Peyer's patch (tissue), 4 donors: ENCODE results near the gene CHST7. TPM values are rescaled to one million over a fixed set of nuclear protein-coding genes. Genes with fewer than 3 reads are reported as not detected.
A peak's percentile ranks its signal among the peaks of the same experiment; 100 is the strongest.

Experiments
- DNase-seq, 3 donors: peaks; one replicate each; pipeline ENCODE4 v3.0.0-alpha.2; 2017 to 2019
- H3K27ac ChIP-seq, 4 donors: fragments of 200-600 bp; sonication (generic); one replicate each; pipeline ENCODE4 v1.5.1; 2016 to 2019
- H3K27me3 ChIP-seq, 2 donors: fragments of 200-600 bp; sonication (generic); one replicate each; pipeline ENCODE4 v1.5.1; 2019
- H3K36me3 ChIP-seq, 3 donors: fragments of 200-600 bp; sonication (generic); one replicate each; pipeline ENCODE4 v1.5.1; 2016 to 2019
- H3K4me1 ChIP-seq, 4 donors: fragments of 200-600 bp; sonication (generic); one replicate each; pipeline ENCODE4 v1.5.1; 2016 to 2019
- H3K4me3 ChIP-seq, 4 donors: fragments of 200-600 bp; sonication (generic); 1 replicate in 3 of 4; 2 replicates in 1 of 4; pipeline ENCODE4 v1.5.1; 2016 to 2019; ENCODE audit warnings: mild to moderate bottlenecking in 1 of 4
- H3K9me3 ChIP-seq, 4 donors: fragments of 200-600 bp; sonication (generic); one replicate each; pipeline ENCODE4 v1.5.1; 2016 to 2019; ENCODE audit warnings: mild to moderate bottlenecking in 1 of 4
- CTCF ChIP-seq, 6 experiments: fragments of 450-650 bp in 4 of 6; fragments of 200-600 bp in 2 of 6; sonication (generic) in 1 of 6; IDR thresholded peaks; one replicate each; pipeline ENCODE4 v1.5.1; 2017 to 2019; ENCODE audit warnings: antibody characterized with exemption in 6 of 6, mild to moderate bottlenecking in 3 of 6, moderate library complexity in 1 of 6
- POLR2A ChIP-seq, 2 donors: fragments of 450-650 bp; IDR thresholded peaks; one replicate each; pipeline ENCODE4 v1.5.1; 2017; ENCODE audit warnings: antibody characterized with exemption in 2 of 2, mild to moderate bottlenecking in 2 of 2, moderate library complexity in 2 of 2
- total RNA-seq, 4 donors: library from RNA; depleted of rRNA; stranded (reverse); fragments of >200 nt; gene quantifications; one replicate each; pipeline ENCODE4 v1.1.0, GENCODE V29; 2016

CHST7 gene
- total RNA-seq, 4 donors from 2014 or later = 1.7 to 10.7 (median 4.2) TPM

GRCh38 chrX:46547857-46548256, 25.7 kb upstream of the CHST7 start:
- Histone ChIP-seq H3K4me3 (no peak overlapping the region), H3K4me1 (peaks cover 0 to 9% (median 0%) of the 10 kb centered on the region in 4 donors), H3K36me3 (no peaks in the 10 kb centered on the region), H3K9me3 (no peaks in the 10 kb centered on the region), H3K27ac (no peak overlapping the region), H3K27me3 (no peaks in the 10 kb centered on the region)
- no peak for TF ChIP-seq POLR2A (IDR thresholded peaks at IDR 0.05)
- no peak for TF ChIP-seq CTCF (IDR thresholded peaks at IDR 0.05)
- DNase-seq = peak in 1 of 3 donors; percentile 10

- Histone ChIP-seq H3K27ac (no peak overlapping the region), H3K4me1 (no peaks in the 10 kb centered on the region), H3K36me3 (no peaks in the 10 kb centered on the region), H3K27me3 (no peaks in the 10 kb centered on the region), H3K4me3 (no peak overlapping the region), H3K9me3 (no peaks in the 10 kb centered on the region)
- no peak for TF ChIP-seq POLR2A (IDR thresholded peaks at IDR 0.05)
- no peak for TF ChIP-seq CTCF (IDR thresholded peaks at IDR 0.05)
- no peak for DNase-seq
Observed at GRCh38 chrX:46549914-46550313, 23.7 kb upstream of the CHST7 start.

DNA sequence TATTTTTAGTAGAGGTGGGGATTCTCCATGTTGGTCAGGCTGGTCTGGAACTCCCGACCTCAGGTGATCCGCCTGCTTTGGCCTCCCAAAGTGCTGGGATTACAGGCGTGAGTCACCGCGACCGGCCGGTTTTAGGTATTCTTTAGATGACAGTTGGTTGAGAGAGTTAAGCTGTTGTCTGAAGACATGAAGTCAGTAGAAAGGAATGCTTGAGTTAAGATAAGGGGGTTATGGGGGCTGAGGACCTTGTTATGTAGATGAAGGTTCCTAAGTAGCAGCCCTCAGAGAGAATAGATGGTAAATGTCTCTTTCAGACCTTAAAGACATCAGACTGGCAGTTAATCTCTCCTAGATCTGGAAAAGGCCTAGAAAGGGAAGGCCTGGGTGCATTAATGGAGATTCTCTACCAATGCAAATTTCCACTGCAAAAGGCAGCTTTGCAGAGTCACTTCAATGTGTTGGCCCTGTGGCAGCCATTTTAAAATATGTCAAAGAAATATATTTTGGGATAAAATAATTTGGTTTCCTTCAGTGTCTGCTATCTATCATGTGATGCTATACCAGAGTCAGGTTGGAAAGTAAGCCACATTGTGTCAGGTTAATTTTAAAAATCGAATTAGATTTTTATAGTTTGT, 22.0 kb upstream of the CHST7 start:
- H3K27ac ChIP-seq = no peak overlapping the region
- H3K4me3 ChIP-seq = no peak overlapping the region
- no peak for DNase-seq
- H3K9me3 ChIP-seq = no peaks in the 10 kb centered on the region
- H3K27me3 ChIP-seq = no peaks in the 10 kb centered on the region
- TF ChIP-seq POLR2A (IDR thresholded peaks at IDR 0.05) (no peak), CTCF (IDR thresholded peaks at IDR 0.05) (no peak)
- no peaks in the 10 kb centered on the region for H3K4me1 ChIP-seq
- no peaks in the 10 kb centered on the region for H3K36me3 ChIP-seq

- no peak for TF ChIP-seq POLR2A (IDR thresholded peaks at IDR 0.05)
- TF ChIP-seq CTCF (IDR thresholded peaks at IDR 0.05) = no peak
- no peak overlapping the region for H3K27ac ChIP-seq
- no peak overlapping the region for H3K4me3 ChIP-seq
- H3K9me3 ChIP-seq = no peaks in the 10 kb centered on the region
- no peaks in the 10 kb centered on the region for H3K36me3 ChIP-seq
- no peaks in the 10 kb centered on the region for H3K4me1 ChIP-seq
- no peaks in the 10 kb centered on the region for H3K27me3 ChIP-seq
- no peak for DNase-seq
Observed at GRCh38 chrX:46553935-46554334, 19.6 kb upstream of the CHST7 start.

DNA sequence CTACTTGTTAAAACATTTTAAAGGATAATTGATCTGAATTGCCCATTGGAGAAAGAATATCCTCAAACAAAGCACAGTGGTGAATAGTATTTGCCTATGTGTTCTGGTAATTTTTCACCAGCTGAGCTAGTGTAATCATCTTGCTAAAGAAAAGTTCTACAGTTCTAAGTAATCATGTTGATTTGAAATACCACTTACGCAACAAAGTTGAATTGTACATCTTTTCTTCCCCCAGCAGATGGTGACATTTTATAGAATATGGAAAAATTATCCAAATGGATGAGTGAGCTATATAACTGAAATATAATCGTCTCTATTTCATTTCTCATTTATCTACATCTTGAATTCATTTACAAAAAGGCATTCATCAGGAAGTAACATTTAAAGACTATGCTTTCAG, 18.6 kb upstream of the CHST7 start:
- no peaks in the 10 kb centered on the region for H3K27me3 ChIP-seq
- TF ChIP-seq POLR2A (IDR thresholded peaks at IDR 0.05) (no peak), CTCF (IDR thresholded peaks at IDR 0.05) (peak in 3 of 6 experiments; percentile 28 to 42 (median 40))
- H3K4me1 ChIP-seq = no peaks in the 10 kb centered on the region
- H3K4me3 ChIP-seq = no peak overlapping the region
- H3K27ac ChIP-seq = no peak overlapping the region
- no peak for DNase-seq
- no peaks in the 10 kb centered on the region for H3K9me3 ChIP-seq
- H3K36me3 ChIP-seq = no peaks in the 10 kb centered on the region

DNA sequence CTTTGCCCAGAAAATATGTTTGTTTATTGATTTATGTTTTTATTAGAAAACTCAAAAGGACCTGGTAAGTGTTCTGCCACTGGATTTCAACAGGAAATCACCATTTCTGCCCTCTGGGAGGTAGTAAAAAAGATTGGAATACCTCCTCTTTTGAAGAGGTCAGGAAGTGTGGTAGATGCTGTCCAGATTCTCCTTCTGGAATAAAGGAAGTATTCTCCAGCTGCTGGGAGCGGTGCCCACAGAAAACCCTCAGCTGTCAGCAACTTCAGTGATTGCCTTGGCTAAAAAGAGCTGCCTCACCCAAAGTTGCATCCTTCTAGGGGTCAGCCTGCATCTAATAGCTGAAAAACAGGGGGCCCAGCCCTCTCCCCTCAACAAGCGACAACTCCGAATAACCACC, 14.5 kb upstream of the CHST7 start:
- Histone ChIP-seq H3K4me1 (no peaks in the 10 kb centered on the region), H3K27ac (no peak overlapping the region), H3K9me3 (no peaks in the 10 kb centered on the region), H3K4me3 (no peak overlapping the region), H3K27me3 (no peaks in the 10 kb centered on the region), H3K36me3 (no peaks in the 10 kb centered on the region)
- no peak for DNase-seq
- no peak for TF ChIP-seq POLR2A (IDR thresholded peaks at IDR 0.05)
- no peak for TF ChIP-seq CTCF (IDR thresholded peaks at IDR 0.05)
